ENCODE results near the gene KIAA1217.

Gene KIAA1217

DNA sequence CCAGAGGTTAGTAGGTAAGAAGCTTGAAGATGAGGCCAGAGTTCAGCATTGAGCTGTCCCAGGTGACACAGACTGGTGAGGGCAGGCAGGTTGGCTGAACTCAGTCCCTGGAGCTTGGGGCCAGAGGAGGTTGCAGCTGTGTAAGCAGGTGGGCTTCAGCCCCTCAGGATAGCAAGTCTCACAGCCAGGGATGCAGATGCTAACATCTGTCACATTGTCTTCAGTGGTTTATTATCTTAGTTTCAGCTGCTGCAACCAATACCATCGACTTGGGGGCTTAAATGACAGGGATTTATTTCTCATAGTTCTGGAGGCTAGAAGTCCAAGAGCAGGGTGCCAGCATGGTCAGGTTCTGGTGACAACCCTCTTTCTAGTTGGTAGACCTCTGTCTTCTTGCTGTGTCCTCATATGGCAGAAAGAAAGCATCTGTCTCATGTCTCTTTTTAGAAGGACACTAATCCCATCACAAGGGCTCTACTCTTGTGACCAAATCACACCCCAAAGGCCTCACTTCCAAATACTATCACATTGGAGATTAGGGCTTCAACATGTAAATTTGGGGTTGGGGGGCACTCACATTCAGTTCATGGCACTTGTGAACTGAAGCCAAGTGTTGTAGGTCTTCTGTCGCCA, 146.2 kb downstream of the KIAA1217 start:
- H3K4me3 Mint-ChIP-seq = no peak overlapping the region
- no peak overlapping the region for H3K27ac Mint-ChIP-seq
- H3K4me1 Mint-ChIP-seq = no peaks in the 10 kb centered on the region
- no peaks in the 10 kb centered on the region for H3K9me3 Mint-ChIP-seq
- no peaks in the 10 kb centered on the region for H3K36me3 Mint-ChIP-seq
- DNase-seq (ENCODE audit: low spot score in 2 of 2) (no peak), ATAC-seq (ENCODE audit: low read depth) (no peak)
- H3K27me3 Mint-ChIP-seq = no peaks in the 10 kb centered on the region

DNA sequence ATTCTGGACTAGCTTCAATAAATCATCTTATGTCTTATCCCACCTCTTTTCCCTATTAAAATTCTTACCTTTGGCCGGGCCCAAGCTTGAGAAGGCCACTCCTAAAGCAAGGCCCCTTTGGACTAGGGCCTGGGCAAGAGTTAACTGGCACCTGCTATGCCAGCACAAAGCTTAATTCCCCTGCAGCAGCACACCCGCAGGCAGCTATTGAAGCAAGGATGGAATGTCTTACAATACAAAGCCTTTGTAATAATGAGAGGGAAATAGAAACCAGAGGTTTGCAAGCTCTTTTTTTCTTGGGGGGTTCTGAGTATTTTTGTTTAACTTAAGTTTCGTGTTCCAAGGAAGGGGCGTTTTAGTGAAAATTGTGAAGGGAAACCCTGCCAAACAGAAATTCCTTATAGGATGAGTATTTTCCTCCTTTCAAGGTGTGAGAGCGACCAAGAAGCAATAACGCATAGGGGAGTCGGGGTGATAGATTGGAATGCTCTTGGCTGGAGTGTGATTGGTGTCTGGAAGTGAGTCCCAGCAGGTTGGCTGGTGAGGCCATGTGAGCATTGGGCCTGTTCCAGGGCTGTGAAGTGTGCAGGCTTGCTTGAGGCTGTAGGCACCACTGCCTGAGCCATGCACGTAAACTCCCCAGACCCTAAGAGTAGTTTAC, 148.5 kb downstream of the KIAA1217 start:
- no peak for ATAC-seq (ENCODE audit: low read depth)
- Mint-ChIP-seq H3K27me3 (no peaks in the 10 kb centered on the region), H3K27ac (no peak overlapping the region), H3K4me1 (no peaks in the 10 kb centered on the region), H3K36me3 (no peaks in the 10 kb centered on the region), H3K9me3 (no peaks in the 10 kb centered on the region), H3K4me3 (no peak overlapping the region)
- no peak for DNase-seq (ENCODE audit: low spot score in 2 of 2)

DNA sequence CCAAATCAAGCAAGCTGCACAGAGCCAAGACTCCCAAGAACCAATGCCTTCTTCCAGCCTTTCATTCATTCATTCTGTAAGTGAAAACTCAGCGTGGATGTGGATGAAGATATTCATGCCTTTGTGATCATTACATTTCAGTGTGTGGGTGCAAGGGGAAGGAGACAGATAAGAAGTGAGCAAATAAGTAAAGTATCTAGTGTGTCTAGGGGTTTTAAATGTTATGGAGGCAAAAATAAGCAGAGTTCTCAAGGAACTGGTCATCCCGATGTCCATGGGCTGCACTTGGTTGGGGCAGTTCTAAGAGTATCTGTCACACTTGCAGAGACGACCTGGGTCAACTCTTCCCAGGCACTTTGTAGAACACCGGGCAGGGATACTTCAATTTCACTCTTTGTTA, 149.1 kb downstream of the KIAA1217 start:
- no peaks in the 10 kb centered on the region for H3K36me3 Mint-ChIP-seq
- DNase-seq (ENCODE audit: low spot score in 2 of 2) = no peak
- ATAC-seq (ENCODE audit: low read depth) = no peak
- no peak overlapping the region for H3K4me3 Mint-ChIP-seq
- no peaks in the 10 kb centered on the region for H3K4me1 Mint-ChIP-seq
- no peak overlapping the region for H3K27ac Mint-ChIP-seq
- no peaks in the 10 kb centered on the region for H3K27me3 Mint-ChIP-seq
- no peaks in the 10 kb centered on the region for H3K9me3 Mint-ChIP-seq

DNA sequence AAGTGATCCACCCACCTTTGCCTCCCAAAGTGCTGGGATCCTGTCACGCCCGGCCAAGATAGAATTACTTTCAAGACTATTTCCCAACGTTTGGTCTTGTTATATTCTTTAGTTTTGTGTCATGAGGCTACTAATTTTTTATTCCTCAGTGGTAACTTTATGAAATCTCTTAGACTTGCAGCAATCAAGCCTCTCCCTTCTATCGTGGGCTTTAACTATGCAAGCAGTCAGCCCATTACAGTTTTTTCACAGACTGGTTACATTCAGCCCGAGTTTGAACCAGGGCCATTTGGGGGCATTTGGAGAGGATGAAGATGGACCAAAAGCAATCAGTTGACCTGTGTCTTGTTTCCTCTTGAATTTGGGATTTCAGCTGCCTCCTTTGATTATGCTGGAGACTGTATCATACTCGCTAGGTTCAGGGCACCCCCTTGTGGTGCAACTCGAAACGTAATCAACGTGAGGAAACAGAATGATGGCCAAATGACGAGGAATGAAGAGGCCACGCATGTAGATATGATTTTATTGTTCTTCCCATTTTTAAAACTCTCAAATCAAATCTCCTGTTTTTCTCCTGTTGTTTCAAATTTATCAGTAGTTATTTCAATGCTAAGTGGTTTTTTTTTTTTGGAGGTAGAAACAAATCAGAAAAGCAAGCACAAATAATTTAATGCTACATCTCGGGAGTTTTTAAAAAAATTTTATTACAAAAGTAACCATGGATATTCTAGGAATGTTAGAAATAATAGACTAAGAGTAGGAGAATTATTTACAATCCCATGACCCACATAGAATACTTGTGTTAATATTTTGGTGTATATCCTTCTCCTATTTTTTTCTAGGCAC, 151.6 kb downstream of the KIAA1217 start:
- H3K36me3 Mint-ChIP-seq = no peaks in the 10 kb centered on the region
- H3K4me3 Mint-ChIP-seq = no peak overlapping the region

DNA sequence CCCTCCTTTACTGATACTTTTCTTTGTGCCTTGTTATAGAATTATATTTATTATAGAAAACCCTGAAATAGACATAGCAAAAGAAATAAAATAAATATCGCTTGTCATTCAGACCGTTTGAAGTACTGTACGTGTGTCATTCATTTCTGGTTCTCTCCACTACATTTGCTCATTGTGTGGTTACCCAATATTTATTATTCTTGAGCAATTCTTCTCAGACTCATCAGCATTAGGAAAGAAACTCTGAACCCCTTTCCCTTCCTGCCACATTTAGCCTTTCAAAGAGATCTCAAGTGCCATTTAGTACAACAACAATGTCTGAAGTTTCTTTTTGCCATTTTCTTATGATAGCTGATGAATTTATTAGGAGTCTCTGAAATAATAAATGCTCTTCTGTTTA, 154.1 kb downstream of the KIAA1217 start:
- Mint-ChIP-seq H3K4me3 (no peak overlapping the region), H3K4me1 (no peaks in the 10 kb centered on the region), H3K27me3 (peaks cover 3% of the 10 kb centered on the region), H3K9me3 (peaks cover 3% of the 10 kb centered on the region), H3K27ac (no peak overlapping the region), H3K36me3 (no peaks in the 10 kb centered on the region)
- DNase-seq (ENCODE audit: low spot score in 2 of 2) (no peak), ATAC-seq (ENCODE audit: low read depth) (no peak)

More for the DNA sequence above, 151.6 kb downstream of the KIAA1217 start:
- no peak for ATAC-seq (ENCODE audit: low read depth)
- Mint-ChIP-seq H3K27ac (no peak overlapping the region), H3K27me3 (peaks cover 3% of the 10 kb centered on the region), H3K4me1 (no peaks in the 10 kb centered on the region), H3K9me3 (peaks cover 3% of the 10 kb centered on the region)
- DNase-seq (ENCODE audit: low spot score in 2 of 2) = no peak

DNA sequence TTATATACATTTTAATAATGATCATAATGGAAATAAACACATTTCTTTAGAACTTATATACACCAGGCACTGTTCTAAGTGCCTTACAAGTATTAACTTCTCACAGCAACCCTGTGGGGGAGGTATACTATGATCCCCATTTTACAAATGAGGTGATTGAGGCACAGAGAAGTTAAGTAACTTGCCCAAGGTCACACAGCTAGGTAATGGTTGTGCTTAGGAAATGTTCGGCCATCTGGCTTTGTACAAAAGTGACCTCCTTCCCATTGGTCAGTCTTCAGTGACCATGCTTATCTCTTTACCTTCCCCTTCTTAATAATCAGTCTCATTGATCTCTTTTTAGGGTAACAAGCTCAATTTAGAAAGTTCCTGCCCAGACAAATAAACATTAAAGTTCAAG, 158.8 kb downstream of the KIAA1217 start:
- Mint-ChIP-seq H3K4me1 (no peaks in the 10 kb centered on the region), H3K36me3 (no peaks in the 10 kb centered on the region), H3K9me3 (peaks cover 8% of the 10 kb centered on the region), H3K27ac (no peak overlapping the region), H3K4me3 (no peak overlapping the region), H3K27me3 (peaks cover 3% of the 10 kb centered on the region)
- DNase-seq (ENCODE audit: low spot score in 2 of 2) (no peak), ATAC-seq (ENCODE audit: low read depth) (no peak)

DNA sequence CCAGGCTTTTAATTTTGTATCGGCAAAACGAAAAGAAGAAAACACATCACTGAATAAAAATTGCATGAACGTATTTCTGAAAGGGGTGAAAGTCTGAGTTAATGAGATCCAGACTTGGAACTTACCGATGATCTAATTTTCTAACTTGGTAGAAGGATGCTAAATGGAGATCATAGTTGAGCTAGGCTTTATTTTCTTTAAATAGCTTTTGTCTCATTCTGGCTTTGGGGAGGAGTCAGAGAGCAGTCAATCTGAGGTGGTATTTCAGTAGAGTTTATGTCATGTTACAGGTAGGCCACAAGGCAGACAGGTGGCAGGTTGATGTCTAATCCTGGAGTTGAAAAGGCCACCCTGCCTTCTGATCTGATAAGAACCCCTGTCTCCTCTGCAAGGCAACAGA, 161.9 kb downstream of the KIAA1217 start:
- peaks cover under 1% of the 10 kb centered on the region for H3K27me3 Mint-ChIP-seq
- H3K36me3 Mint-ChIP-seq = no peaks in the 10 kb centered on the region
- no peaks in the 10 kb centered on the region for H3K4me1 Mint-ChIP-seq
- no peak overlapping the region for H3K27ac Mint-ChIP-seq
- H3K4me3 Mint-ChIP-seq = no peak overlapping the region
- H3K9me3 Mint-ChIP-seq = peaks cover 5% of the 10 kb centered on the region
- no peak for DNase-seq (ENCODE audit: low spot score in 2 of 2)
- no peak for ATAC-seq (ENCODE audit: low read depth)

DNA sequence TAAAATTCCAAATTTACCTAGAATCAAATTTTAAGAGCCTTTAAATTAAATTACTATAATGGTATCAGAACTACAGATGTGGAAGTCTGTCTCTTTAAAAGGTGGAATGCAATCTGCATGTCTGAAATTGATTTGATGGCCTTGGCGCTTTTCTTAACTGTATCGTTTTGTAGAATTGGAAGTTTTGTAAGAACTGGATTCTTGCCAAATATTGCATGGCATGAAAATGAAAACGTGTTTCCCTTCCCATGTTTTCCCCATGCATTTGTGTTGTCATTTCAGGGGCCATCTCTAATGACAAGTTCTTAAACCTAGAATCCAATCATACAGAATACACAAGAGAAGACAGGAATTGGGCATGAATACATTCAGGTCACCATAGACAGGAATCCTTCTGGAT, 162.5 kb downstream of the KIAA1217 start:
- peaks cover 1% of the 10 kb centered on the region for H3K27me3 Mint-ChIP-seq
- H3K27ac Mint-ChIP-seq = no peak overlapping the region
- no peak for DNase-seq (ENCODE audit: low spot score in 2 of 2)
- peaks cover 5% of the 10 kb centered on the region for H3K9me3 Mint-ChIP-seq
- ATAC-seq (ENCODE audit: low read depth) = no peak
- no peaks in the 10 kb centered on the region for H3K4me1 Mint-ChIP-seq
- H3K36me3 Mint-ChIP-seq = no peaks in the 10 kb centered on the region
- no peak overlapping the region for H3K4me3 Mint-ChIP-seq

DNA sequence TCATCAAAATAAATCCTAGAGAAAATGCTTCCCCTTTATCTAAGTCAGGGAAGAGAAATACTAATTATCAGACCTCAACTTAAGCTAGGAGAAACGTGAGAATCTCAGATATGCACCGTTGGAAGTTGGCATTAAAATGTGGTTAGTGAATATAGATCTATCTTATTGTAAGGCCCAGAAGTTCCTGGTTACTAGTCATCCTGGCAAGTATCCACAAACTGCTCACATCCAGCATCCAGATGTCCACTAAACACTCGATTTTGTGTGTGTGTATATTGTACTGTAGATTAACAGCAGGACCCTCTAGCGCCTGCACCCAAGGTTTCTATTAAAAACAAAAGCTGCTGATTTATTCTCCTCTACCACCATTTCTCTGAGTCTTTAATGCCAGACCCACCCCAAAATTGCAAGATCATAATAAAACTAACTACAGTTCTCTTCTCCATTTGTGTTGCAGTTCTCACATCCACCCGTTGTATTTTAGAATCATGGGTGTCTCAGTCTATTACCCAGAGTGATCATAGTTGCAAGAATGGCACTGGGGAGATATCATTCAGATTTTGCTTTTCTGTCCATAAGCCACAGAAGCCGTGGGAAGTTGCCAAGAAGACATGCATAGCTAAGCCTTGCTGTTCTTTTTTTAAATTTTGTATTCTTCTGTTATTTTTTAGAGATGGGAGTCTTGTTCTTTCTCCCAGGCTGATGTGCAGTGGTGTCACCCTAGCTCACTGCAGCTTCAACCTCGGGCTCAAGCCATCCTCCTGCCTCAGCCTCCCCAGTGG, 165.4 kb downstream of the KIAA1217 start:
- no peak overlapping the region for H3K4me3 Mint-ChIP-seq
- peaks cover 5% of the 10 kb centered on the region for H3K9me3 Mint-ChIP-seq
- H3K36me3 Mint-ChIP-seq = no peaks in the 10 kb centered on the region
- H3K4me1 Mint-ChIP-seq = no peaks in the 10 kb centered on the region
- DNase-seq (ENCODE audit: low spot score in 2 of 2) (no peak), ATAC-seq (ENCODE audit: low read depth) (no peak)
- no peak overlapping the region for H3K27ac Mint-ChIP-seq
- H3K27me3 Mint-ChIP-seq = peaks cover 1% of the 10 kb centered on the region

DNA sequence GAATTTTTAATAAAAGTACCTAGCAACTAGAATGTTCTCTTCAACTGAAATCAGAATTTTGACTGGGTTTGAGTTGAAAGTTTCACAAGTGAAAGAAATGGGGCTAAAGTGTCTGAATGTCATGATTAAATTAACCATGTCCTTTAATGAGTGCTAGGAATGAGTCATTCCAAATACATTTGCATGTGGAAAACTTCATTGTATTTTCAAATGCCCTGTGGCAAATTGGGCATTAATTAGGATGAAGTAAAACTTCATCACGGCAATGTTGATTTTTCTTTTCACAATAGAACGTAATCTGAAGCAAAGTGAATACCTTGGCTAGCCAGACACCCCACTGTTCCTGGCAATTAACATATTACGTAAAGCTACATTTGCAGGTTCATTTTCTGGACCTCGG, 166.6 kb downstream of the KIAA1217 start:
- H3K36me3 Mint-ChIP-seq = no peaks in the 10 kb centered on the region
- H3K4me1 Mint-ChIP-seq = no peaks in the 10 kb centered on the region
- H3K27ac Mint-ChIP-seq = no peak overlapping the region
- DNase-seq (ENCODE audit: low spot score in 2 of 2) (no peak), ATAC-seq (ENCODE audit: low read depth) (no peak)
- peaks cover 5% of the 10 kb centered on the region for H3K9me3 Mint-ChIP-seq
- H3K27me3 Mint-ChIP-seq = peaks cover 1% of the 10 kb centered on the region
- no peak overlapping the region for H3K4me3 Mint-ChIP-seq

DNA sequence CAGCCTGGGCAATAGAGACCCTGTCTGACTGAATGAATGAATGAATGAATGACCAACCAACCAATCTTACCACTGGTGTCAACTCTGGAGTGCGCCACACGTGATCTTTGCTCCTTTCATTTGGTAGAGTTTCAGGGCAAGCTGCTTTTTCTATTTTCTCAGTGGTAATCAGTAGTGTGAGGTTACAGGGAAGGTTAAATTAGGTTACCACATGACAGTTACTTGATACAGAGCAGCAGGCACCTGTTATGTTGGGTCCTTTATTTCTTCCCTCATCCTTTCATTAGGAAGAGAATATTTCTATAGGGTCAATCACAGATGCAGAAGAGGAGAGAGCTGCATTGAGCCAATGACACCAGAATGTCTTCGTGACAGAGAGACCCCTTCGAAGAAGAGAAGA, 167.8 kb downstream of the KIAA1217 start:
- Mint-ChIP-seq H3K4me3 (no peak overlapping the region), H3K4me1 (no peaks in the 10 kb centered on the region), H3K9me3 (peaks cover 5% of the 10 kb centered on the region), H3K36me3 (no peaks in the 10 kb centered on the region), H3K27ac (no peak overlapping the region), H3K27me3 (peaks cover 1% of the 10 kb centered on the region)
- ATAC-seq (ENCODE audit: low read depth) = no peak
- no peak for DNase-seq (ENCODE audit: low spot score in 2 of 2)

DNA sequence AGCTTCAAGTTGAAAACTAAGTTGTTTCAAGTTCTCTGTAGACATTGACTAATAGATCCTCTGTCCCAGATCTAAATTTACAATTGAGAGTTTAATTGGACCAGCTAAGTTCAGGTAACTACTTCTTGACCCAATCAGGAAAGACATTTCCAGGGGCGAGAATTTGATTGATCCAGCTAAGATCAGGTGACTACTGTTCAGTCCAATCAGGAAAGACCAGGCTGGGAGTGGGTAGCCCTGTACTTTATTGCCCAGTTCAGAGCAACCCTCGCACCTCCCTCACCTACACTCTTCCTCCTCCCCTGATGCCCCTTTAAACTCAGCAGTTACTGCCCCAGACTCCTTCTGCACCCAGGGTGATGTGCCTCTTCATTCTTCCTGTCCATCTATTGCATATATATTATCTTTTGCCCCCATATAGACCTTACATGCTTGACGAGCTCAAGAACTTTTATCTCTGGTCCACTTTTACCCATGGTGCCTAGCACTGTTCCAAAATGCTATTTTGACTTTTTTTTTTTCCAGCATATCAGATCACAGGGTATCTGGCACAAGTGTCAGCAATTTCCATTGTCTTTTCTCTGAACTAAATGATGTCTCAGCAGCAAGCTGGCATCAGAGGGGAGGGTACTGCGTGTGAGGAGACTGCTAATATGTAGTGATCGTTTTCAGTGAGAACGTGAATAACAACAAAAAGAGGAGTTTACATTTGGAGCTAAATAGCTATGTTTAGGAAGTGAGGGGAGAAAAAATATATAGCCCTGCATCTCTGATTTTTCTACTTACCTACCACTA, 169.4 kb downstream of the KIAA1217 start:
- no peak for DNase-seq (ENCODE audit: low spot score in 2 of 2)
- Mint-ChIP-seq H3K9me3 (peaks cover 1% of the 10 kb centered on the region), H3K27me3 (peaks cover 5% of the 10 kb centered on the region), H3K27ac (no peak overlapping the region), H3K4me1 (no peaks in the 10 kb centered on the region), H3K4me3 (no peak overlapping the region), H3K36me3 (no peaks in the 10 kb centered on the region)
- no peak for ATAC-seq (ENCODE audit: low read depth)

DNA sequence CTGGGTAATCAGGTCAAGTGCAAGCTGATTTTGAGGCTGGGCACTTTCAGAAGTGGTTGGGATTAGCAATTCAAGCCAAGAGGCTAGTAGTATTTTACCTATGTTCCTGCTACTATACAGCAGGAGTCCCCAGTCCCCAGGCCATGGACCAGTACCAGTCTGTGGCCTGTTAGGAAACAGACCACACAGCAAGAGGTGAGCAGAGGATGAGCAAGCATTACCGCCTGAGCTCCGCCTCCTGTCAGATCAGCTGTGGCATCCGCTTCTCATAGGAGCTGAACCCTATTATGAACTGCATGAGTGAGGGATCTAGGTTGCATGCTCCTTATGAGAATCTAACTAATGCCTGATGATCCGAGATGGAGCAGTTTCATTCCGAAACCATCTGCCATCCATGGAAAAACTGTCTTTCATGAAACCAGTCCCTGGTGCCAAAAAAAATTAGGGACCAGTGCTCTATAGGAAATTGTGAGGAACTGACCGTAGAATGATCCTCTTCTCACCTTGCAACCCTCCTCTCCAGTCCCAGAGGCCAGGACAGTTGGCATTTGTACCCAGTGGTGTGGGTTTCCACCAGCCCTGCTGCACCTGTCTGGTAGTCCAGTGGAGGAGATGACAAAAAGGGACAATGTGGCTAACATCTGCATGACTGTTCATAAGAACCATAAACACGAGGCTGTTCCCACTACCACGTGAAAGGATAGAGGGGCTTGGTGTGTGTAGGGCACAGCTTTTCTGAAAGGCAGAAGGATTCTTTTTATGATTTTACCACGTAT, 172.5 kb downstream of the KIAA1217 start:
- Mint-ChIP-seq H3K9me3 (no peaks in the 10 kb centered on the region), H3K36me3 (no peaks in the 10 kb centered on the region), H3K27me3 (peaks cover 5% of the 10 kb centered on the region), H3K4me1 (no peaks in the 10 kb centered on the region), H3K4me3 (no peak overlapping the region), H3K27ac (no peak overlapping the region)
- no peak for DNase-seq (ENCODE audit: low spot score in 2 of 2)
- no peak for ATAC-seq (ENCODE audit: low read depth)

Data from memory B cell (primary cell).